ENCODE measurements around the gene TMEM161B.
"Not testable (repeated sequence)": the region's sequence is repeated elsewhere in the genome, so short reads cannot be mapped to it uniquely, and the experiment has no call there.

The TMEM161B gene

DNA sequence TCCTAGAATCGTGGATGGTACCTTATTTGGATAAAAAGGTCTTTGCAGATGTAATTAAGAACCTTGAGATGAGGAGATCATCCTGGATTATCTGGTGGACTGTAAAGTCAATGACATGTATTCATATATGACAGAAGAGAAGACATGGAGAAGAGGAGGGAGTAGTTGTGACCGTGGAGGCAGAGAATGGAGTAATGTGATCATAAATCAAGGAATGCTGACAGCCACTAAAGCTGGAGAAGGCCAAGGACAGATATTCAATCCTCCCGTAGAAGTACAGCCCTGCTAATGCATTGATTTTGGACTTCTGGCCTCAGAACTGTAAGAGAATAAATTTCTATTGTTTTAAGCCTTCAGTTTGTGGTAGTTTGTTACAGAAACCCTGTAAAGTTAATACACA is 18.7 kb upstream of the TMEM161B start:
- TF ChIP-seq, protein P1, sequence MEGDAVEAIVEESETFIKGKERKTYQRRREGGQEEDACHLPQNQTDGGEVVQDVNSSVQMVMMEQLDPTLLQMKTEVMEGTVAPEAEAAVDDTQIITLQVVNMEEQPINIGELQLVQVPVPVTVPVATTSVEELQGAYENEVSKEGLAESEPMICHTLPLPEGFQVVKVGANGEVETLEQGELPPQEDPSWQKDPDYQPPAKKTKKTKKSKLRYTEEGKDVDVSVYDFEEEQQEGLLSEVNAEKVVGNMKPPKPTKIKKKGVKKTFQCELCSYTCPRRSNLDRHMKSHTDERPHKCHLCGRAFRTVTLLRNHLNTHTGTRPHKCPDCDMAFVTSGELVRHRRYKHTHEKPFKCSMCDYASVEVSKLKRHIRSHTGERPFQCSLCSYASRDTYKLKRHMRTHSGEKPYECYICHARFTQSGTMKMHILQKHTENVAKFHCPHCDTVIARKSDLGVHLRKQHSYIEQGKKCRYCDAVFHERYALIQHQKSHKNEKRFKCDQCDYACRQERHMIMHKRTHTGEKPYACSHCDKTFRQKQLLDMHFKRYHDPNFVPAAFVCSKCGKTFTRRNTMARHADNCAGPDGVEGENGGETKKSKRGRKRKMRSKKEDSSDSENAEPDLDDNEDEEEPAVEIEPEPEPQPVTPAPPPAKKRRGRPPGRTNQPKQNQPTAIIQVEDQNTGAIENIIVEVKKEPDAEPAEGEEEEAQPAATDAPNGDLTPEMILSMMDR (IDR thresholded peaks at IDR 0.05; ENCODE audit: low read depth, low read length, missing control alignments): no peak
- H3K4me3 ChIP-seq (replicated peaks; ENCODE audit: low read depth, low read length): no peak overlapping the region
- DNase-seq (ENCODE audit: extremely low read depth, low read depth): no peak

DNA sequence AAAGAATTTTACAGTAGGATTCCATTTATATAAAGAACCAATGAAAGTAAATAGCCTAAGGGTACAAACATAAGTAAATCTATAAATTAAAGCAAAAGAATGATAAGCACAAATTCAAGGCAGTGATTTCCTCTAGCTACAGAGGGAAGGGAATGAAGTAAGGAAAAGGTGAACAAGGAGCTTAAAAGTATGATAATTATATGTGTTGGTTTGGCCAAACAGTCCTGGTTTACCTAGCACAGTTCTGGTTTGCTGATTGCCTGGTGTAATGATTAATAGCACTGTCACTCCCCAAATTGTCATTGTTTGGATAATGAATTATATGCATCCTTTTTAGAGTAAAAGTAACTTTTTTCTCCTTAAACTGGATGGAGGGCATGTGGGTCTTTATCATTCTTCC is 15.0 kb upstream of the TMEM161B start:
- TF ChIP-seq, protein P1 (IDR thresholded peaks at IDR 0.05; ENCODE audit: low read depth, low read length, missing control alignments): no peak
- H3K4me3 ChIP-seq (replicated peaks; ENCODE audit: low read depth, low read length): no peak overlapping the region
- DNase-seq (ENCODE audit: extremely low read depth, low read depth): no peak

DNA sequence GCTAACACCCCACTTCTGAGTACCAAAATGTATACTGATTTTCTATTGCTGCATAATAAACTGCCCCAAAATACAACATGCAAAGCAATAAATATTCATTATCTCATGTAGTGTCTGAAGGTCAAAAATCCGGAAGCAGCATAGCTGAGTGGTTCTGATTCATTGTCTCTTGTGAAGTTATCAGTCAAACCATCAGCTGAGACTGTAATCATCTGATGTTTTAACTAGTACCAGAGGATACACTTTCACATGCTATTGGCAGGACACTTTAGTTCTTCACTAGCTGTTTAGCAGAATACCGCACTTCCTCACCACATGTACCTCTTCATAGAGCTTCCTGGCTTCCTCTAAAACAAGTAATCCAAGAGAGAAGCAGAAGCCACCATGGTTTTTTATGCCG is 12.7 kb upstream of the TMEM161B start:
- no peak overlapping the region for H3K4me3 ChIP-seq (replicated peaks; ENCODE audit: low read depth, low read length)
- TF ChIP-seq, protein P1 (IDR thresholded peaks at IDR 0.05; ENCODE audit: low read depth, low read length, missing control alignments): no peak
- DNase-seq (ENCODE audit: extremely low read depth, low read depth): no peak

GRCh38 chr5:88279584-88279983 is 10.9 kb upstream of the TMEM161B start:
- H3K4me3 ChIP-seq (replicated peaks; ENCODE audit: low read depth, low read length): no peak overlapping the region
- no peak for DNase-seq (ENCODE audit: extremely low read depth, low read depth)
- TF ChIP-seq, protein P1 (IDR thresholded peaks at IDR 0.05; ENCODE audit: low read depth, low read length, missing control alignments): no peak

DNA sequence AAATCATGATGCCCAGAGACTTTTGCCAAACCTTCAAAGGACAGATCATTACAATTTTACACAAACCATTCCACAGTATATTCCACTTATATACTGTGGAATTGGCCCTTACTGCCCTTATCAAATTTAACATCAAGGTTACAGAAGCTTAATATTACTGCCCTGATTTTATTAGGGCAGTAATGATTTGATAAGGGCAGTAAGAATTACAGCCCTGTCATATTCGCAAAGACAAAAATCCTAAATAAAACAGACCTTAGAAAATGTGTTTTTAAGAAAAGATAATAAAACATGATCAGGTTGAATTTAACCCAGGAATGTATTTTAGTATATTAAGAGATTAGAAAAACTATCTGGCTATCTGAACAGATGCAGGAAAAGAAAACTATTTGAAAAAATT is 7.7 kb upstream of the TMEM161B start:
- DNase-seq (ENCODE audit: extremely low read depth, low read depth): no peak
- no peak overlapping the region for H3K4me3 ChIP-seq (replicated peaks; ENCODE audit: low read depth, low read length)
- TF ChIP-seq, protein P1 (IDR thresholded peaks at IDR 0.05; ENCODE audit: low read depth, low read length, missing control alignments): no peak

DNA sequence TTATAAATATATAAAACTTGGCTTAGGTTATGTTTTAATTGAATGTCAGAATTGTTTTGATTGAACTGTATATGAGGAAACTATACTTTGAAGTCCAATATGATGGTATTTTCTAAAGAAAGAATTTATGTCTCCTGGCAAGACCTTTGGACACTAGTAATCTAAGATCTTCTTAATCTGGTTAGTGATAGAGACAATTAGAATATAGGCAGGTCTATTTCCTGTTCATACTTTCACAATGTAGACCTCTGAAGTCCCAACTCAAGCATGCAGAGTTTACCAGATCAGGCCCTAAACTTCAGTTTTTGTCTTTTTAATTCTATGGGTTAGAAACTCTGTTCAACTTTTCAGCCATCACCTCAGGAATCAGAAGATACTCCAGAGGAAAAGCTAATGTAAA is 6.9 kb upstream of the TMEM161B start:
- H3K4me3 ChIP-seq (replicated peaks; ENCODE audit: low read depth, low read length): no peak overlapping the region
- TF ChIP-seq, protein P1 (IDR thresholded peaks at IDR 0.05; ENCODE audit: low read depth, low read length, missing control alignments): no peak
- no peak for DNase-seq (ENCODE audit: extremely low read depth, low read depth)

DNA sequence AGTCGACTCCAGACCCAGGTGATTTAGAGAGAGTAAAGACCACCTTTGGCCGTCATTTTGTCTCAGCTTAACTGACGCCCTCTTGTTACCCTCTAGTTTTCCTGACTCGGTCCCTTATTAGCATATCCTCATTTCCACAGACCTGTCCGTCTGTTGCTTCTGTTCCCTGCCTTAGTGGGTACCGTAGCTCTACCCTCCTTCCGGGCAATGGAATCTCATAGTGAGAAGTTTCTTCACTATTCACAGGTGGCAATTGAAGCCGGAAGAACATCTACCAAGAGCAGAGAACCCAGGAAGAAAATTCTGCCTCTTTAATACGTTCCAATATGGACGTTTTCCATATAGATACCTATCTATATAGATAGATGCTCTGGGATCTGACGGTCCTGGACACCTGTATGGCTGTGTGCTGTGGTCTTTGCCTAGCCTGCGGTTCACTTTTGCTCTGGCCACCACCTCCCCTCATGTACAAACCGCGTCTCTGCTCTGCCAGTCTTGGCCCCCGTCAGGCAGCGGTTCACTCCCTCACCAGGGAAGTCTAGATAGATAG is 652 bp upstream of the TMEM161B start:
- TF ChIP-seq, protein P1 (IDR thresholded peaks at IDR 0.05; ENCODE audit: low read depth, low read length, missing control alignments): no peak
- H3K4me3 ChIP-seq (replicated peaks; ENCODE audit: low read depth, low read length): peak overlapping the region; percentile 95
- no peak for DNase-seq (ENCODE audit: extremely low read depth, low read depth)

- DNase-seq (ENCODE audit: extremely low read depth, low read depth): not testable (repeated sequence)
Observed at GRCh38 chr5:88264565-88264964, 4.1 kb downstream of the TMEM161B start.

More at GRCh38 chr5:88264565-88264964, 4.1 kb downstream of the TMEM161B start:
- not testable (repeated sequence) for H3K4me3 ChIP-seq (replicated peaks; ENCODE audit: low read depth, low read length)
